ENCODE data around the gene ISL2. TPM values are rescaled to one million over a fixed set of nuclear protein-coding genes. Genes with fewer than 3 reads are reported as not detected.

The ISL2 gene
- total and polyA plus RNA-seq, 3 donors from 2014 or later: 0.88 to 4.2 (median 3.5) TPM

DNA sequence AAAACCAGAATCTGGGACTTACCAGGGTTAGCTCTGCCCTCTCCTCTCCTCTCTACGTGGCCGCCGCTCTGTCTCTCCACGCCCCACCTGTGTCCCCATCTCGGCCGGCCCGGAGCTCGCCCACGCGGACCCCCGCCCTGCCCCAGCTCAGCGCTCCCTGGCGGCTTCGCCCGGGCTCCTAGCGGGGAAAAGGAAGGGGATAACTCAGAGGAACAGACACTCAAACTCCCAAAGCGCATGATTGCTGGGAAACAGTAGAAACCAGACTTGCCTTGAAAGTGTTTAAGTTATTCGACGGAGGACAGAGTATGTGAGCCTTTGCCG is 5.4 kb downstream of the ISL2 start:
- H3K4me3 ChIP-seq: peak overlapping the region; percentile 46 to 54
- no peaks in the 10 kb centered on the region for H3K9me3 ChIP-seq
- H3K27ac ChIP-seq: no peak overlapping the region
- H3K36me3 ChIP-seq (ENCODE audit: low read depth, missing control alignments): no peaks in the 10 kb centered on the region
- H3K27me3 ChIP-seq: no peaks in the 10 kb centered on the region
- TF ChIP-seq CTCF (IDR thresholded peaks at IDR 0.05) (no peak), POLR2A (IDR thresholded peaks at IDR 0.05) (no peak)
- DNase-seq: no peak
- WGBS, 2 donors: 6 to 10% methylated on average over 4 to 20 of the region's 20 CpGs
- H3K4me1 ChIP-seq: peaks cover 16% of the 10 kb centered on the region
- intact Hi-C loops (cut with DNase I; ENCODE audit: low total_unique reads): no loop called here

DNA sequence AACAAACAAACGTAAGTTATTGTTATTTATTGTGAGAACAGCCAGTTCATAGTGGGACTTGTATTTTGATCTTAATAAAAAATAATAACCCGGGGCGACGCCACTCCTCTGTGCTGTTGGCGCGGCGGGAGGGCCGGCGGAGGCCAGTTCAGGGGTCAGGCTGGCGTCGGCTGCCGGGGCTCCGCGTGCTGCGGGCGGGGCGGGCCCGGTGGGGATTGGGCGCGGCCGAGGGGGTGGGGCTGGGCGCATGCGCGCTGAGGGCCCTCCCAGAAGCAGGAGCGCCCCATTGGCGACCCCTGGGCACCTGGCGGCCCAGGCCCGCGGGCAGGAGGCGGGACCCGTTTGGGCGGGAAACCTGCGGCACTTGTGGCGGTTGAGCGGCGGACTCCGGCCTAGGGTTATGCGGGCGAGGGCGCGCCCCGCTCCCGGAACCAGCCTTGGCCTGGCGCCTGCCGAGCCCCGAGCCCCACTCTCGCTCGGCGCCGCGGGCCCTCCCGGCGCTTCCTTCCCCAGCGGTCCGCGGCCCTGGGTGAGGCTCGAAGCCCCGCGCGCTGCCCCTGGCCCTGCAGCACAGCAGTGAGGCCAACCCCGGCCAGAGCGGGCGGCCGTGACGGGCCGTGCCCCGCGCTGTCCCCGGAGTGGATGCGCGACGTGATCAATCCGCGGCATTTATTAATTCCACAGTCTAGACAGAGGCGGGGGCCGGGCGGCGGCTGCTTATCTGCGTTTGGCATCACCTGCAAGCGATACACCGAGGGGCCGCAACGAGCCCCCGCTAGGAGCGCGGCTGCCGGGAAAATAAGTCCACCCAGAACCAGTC is 6.0 kb downstream of the ISL2 start:
- intact Hi-C loops (cut with DNase I; ENCODE audit: low total_unique reads): no loop called here
- 4 to 9% methylated on average over 6 to 80 of the region's 87 CpGs for WGBS, 2 donors
- Histone ChIP-seq H3K36me3 (ENCODE audit: low read depth, missing control alignments) (no peaks in the 10 kb centered on the region), H3K4me1 (peaks cover 16% of the 10 kb centered on the region), H3K4me3 (peak overlapping the region; percentile 46 to 54), H3K27me3 (no peaks in the 10 kb centered on the region), H3K9me3 (no peaks in the 10 kb centered on the region), H3K27ac (no peak overlapping the region)
- DNase-seq: peak; percentile 67
- TF ChIP-seq POLR2A (IDR thresholded peaks at IDR 0.05) (no peak), CTCF (IDR thresholded peaks at IDR 0.05) (no peak)

- Histone ChIP-seq H3K4me1 (peaks cover 16% of the 10 kb centered on the region), H3K27me3 (no peaks in the 10 kb centered on the region), H3K36me3 (ENCODE audit: low read depth, missing control alignments) (no peaks in the 10 kb centered on the region), H3K27ac (no peak overlapping the region), H3K9me3 (no peaks in the 10 kb centered on the region), H3K4me3 (peak overlapping the region; percentile 46 to 54)
- WGBS, 2 donors: 20 to 22% methylated on average over 16 of the region's 16 CpGs
- no peak for DNase-seq
- intact Hi-C loops (cut with DNase I; ENCODE audit: low total_unique reads): no loop called here
- TF ChIP-seq POLR2A (IDR thresholded peaks at IDR 0.05): no peak
These were observed 6.9 kb downstream of the ISL2 start for GRCh38 chr15:76343313-76343996.

DNA sequence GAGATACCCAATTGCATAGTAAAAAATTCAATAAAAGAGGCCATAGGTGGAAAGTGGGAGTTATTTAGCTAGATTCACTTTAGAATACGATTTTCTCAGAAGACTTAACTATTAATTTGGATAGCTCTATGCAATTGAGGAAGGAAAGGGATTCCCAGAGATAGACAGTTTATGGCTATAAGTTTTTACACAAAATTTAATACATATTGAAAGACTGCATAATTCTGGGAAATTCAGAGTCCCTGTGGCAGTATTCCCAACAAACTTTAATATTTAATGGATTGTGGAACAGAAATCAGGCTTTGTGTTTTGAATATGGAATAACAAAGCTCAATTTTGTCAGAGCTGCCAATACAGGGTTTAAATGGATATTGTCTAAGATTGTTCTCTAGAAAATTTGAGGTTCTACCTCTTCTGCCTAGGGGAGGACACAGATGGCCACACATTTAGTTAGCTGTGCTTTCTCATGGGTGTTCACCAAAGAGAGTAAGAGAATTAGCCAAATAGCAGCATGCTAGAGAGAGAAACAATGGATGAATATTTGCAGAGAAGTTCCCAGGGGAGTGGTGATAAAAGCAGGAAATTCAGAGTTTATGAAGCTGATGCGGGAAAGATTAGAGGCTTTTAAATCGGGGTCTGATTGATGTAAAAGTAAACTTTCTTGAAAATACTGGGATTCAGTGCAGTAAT is 8.5 kb downstream of the ISL2 start:
- H3K27ac ChIP-seq: no peak overlapping the region
- H3K4me3 ChIP-seq: no peak overlapping the region
- H3K4me1 ChIP-seq: peaks cover 9% of the 10 kb centered on the region
- no peak for DNase-seq
- no peaks in the 10 kb centered on the region for H3K27me3 ChIP-seq
- no peaks in the 10 kb centered on the region for H3K9me3 ChIP-seq
- no peaks in the 10 kb centered on the region for H3K36me3 ChIP-seq (ENCODE audit: low read depth, missing control alignments)
- 38 to 41% methylated on average over 3 of the region's 3 CpGs for WGBS, 2 donors
- intact Hi-C loops (cut with DNase I; ENCODE audit: low total_unique reads): no loop called here
- no peak for TF ChIP-seq POLR2A (IDR thresholded peaks at IDR 0.05)
- no peak for TF ChIP-seq CTCF (IDR thresholded peaks at IDR 0.05)

GRCh38 chr15:76345583-76345879 is 9.0 kb downstream of the ISL2 start:
- Histone ChIP-seq H3K4me1 (peaks cover 6% of the 10 kb centered on the region), H3K27ac (no peak overlapping the region), H3K9me3 (no peaks in the 10 kb centered on the region), H3K36me3 (ENCODE audit: low read depth, missing control alignments) (no peaks in the 10 kb centered on the region), H3K4me3 (peak overlapping the region in 1 of 2 donors; percentile 46), H3K27me3 (no peaks in the 10 kb centered on the region)
- intact Hi-C loops (cut with DNase I; ENCODE audit: low total_unique reads): no loop called here
- 26 to 37% methylated on average over 7 of the region's 7 CpGs for WGBS, 2 donors
- TF ChIP-seq CTCF (IDR thresholded peaks at IDR 0.05) (no peak), POLR2A (IDR thresholded peaks at IDR 0.05) (no peak)
- no peak for DNase-seq

Measured in testis (tissue), 3 donors.